ENCODE data around the gene AGBL1.

DNA sequence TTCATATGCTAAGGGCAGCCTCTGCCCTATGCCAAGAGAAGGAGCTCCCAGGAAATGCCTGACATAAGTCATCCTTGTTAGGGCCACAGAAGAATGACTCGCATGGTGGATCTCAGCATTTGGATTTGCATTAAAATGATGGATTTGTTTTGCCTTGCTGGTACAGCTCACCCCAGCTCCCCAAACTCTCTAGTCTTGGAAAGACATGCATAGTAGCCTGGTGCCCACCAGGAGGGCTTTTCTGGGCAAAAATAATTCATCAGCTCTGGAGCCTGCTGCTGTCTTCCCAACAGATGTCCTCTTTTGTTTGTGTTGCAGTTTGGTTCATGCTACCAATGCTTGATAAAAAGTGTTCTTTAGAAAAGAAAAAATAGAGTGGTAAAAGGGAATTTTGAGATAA is 833.0 kb downstream of the AGBL1 start:
- TF ChIP-seq, protein P1, sequence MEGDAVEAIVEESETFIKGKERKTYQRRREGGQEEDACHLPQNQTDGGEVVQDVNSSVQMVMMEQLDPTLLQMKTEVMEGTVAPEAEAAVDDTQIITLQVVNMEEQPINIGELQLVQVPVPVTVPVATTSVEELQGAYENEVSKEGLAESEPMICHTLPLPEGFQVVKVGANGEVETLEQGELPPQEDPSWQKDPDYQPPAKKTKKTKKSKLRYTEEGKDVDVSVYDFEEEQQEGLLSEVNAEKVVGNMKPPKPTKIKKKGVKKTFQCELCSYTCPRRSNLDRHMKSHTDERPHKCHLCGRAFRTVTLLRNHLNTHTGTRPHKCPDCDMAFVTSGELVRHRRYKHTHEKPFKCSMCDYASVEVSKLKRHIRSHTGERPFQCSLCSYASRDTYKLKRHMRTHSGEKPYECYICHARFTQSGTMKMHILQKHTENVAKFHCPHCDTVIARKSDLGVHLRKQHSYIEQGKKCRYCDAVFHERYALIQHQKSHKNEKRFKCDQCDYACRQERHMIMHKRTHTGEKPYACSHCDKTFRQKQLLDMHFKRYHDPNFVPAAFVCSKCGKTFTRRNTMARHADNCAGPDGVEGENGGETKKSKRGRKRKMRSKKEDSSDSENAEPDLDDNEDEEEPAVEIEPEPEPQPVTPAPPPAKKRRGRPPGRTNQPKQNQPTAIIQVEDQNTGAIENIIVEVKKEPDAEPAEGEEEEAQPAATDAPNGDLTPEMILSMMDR (IDR thresholded peaks at IDR 0.05), result no peak
- TF ChIP-seq POLR2A (IDR thresholded peaks at IDR 0.05), result no peak
